Measurements from ENCODE around the gene METTL6.

DNA sequence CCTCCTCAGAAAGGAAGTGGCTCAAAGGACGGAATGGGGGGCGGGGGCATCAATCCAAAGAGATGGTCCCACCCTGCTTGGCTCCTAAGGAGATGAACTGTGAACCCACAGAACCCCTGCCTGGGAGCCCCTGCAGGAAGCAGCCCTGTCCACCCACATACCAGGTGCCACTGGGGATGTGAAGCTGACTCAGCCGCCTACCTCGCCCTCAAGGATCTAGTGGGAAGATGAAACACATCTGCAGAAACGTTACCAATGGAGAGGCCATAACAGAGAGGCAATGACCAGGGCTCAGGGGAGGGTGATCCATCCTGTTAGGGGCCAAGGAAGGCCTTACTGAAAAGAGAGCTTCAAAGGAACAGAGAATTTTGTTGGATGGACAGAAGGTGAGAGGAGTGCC lies 35.1 kb upstream of the METTL6 start:
- TF ChIP-seq, protein P1, sequence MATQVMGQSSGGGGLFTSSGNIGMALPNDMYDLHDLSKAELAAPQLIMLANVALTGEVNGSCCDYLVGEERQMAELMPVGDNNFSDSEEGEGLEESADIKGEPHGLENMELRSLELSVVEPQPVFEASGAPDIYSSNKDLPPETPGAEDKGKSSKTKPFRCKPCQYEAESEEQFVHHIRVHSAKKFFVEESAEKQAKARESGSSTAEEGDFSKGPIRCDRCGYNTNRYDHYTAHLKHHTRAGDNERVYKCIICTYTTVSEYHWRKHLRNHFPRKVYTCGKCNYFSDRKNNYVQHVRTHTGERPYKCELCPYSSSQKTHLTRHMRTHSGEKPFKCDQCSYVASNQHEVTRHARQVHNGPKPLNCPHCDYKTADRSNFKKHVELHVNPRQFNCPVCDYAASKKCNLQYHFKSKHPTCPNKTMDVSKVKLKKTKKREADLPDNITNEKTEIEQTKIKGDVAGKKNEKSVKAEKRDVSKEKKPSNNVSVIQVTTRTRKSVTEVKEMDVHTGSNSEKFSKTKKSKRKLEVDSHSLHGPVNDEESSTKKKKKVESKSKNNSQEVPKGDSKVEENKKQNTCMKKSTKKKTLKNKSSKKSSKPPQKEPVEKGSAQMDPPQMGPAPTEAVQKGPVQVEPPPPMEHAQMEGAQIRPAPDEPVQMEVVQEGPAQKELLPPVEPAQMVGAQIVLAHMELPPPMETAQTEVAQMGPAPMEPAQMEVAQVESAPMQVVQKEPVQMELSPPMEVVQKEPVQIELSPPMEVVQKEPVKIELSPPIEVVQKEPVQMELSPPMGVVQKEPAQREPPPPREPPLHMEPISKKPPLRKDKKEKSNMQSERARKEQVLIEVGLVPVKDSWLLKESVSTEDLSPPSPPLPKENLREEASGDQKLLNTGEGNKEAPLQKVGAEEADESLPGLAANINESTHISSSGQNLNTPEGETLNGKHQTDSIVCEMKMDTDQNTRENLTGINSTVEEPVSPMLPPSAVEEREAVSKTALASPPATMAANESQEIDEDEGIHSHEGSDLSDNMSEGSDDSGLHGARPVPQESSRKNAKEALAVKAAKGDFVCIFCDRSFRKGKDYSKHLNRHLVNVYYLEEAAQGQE (IDR thresholded peaks at IDR 0.05; ENCODE audit: insufficient replicate concordance, low read depth), result no peak
- TF ChIP-seq POLR2AphosphoS5 (IDR thresholded peaks at IDR 0.05; ENCODE audit: low read depth), result no peak
- TF ChIP-seq, protein P2, sequence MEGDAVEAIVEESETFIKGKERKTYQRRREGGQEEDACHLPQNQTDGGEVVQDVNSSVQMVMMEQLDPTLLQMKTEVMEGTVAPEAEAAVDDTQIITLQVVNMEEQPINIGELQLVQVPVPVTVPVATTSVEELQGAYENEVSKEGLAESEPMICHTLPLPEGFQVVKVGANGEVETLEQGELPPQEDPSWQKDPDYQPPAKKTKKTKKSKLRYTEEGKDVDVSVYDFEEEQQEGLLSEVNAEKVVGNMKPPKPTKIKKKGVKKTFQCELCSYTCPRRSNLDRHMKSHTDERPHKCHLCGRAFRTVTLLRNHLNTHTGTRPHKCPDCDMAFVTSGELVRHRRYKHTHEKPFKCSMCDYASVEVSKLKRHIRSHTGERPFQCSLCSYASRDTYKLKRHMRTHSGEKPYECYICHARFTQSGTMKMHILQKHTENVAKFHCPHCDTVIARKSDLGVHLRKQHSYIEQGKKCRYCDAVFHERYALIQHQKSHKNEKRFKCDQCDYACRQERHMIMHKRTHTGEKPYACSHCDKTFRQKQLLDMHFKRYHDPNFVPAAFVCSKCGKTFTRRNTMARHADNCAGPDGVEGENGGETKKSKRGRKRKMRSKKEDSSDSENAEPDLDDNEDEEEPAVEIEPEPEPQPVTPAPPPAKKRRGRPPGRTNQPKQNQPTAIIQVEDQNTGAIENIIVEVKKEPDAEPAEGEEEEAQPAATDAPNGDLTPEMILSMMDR (IDR thresholded peaks at IDR 0.05; ENCODE audit: insufficient read depth, low read length), result no peak
- no peak for TF ChIP-seq GABPA (IDR thresholded peaks at IDR 0.05; ENCODE audit: low read depth)
- TF ChIP-seq SPI1 (IDR thresholded peaks at IDR 0.05; ENCODE audit: borderline replicate concordance, low read depth), result no peak

Data from HL-60 (cell line).